LNCAP (cell line): Measurements from ENCODE around the gene ANKH.

Experiments used
- CTCF ChIP-seq: fragments of 450-650 bp; IDR thresholded peaks from 2 replicates; pipeline ENCODE4 v1.5.1; 2017; ENCODE audit warnings: mild to moderate bottlenecking

ANKH gene

GRCh38 chr5:14881826-14882225 lies 10.2 kb upstream of the ANKH start:
- no peak for TF ChIP-seq CTCF

- no peak for TF ChIP-seq CTCF
Measured at GRCh38 chr5:14880688-14881087, 9.1 kb upstream of the ANKH start.

- no peak for TF ChIP-seq CTCF
Measured at GRCh38 chr5:14879937-14880589, 8.5 kb upstream of the ANKH start.

- no peak for TF ChIP-seq CTCF
Measured at GRCh38 chr5:14879393-14879792, 7.8 kb upstream of the ANKH start.

GRCh38 chr5:14876095-14876494 lies 4.5 kb upstream of the ANKH start:
- TF ChIP-seq CTCF = no peak

GRCh38 chr5:14873790-14874189 lies 2.2 kb upstream of the ANKH start:
- TF ChIP-seq CTCF = no peak

- TF ChIP-seq CTCF = no peak
Measured at GRCh38 chr5:14873093-14873492, 1.5 kb upstream of the ANKH start.
